Left kidney (tissue), 2 donors: ENCODE results near the gene NUDT4B. TPM values are rescaled to one million over a fixed set of nuclear protein-coding genes. Genes with fewer than 3 reads are reported as not detected.
"Not testable (repeated sequence)": the region's sequence is repeated elsewhere in the genome, so short reads cannot be mapped to it uniquely, and the experiment has no call there.

ENCODE experiments used
- DNase-seq: peaks from one replicate; pipeline ENCODE4 v3.0.0-alpha.2; 2013
- polyA plus RNA-seq: library from polyadenylated mRNA; unstranded; fragments of 120-200 nt; gene quantifications from one replicate; pipeline ENCODE4 v1.2.1, GENCODE V29; 2013; ENCODE audit not compliant: insufficient read length

NUDT4B gene
- polyA plus RNA-seq, 1 donor: 1.8 TPM

DNA sequence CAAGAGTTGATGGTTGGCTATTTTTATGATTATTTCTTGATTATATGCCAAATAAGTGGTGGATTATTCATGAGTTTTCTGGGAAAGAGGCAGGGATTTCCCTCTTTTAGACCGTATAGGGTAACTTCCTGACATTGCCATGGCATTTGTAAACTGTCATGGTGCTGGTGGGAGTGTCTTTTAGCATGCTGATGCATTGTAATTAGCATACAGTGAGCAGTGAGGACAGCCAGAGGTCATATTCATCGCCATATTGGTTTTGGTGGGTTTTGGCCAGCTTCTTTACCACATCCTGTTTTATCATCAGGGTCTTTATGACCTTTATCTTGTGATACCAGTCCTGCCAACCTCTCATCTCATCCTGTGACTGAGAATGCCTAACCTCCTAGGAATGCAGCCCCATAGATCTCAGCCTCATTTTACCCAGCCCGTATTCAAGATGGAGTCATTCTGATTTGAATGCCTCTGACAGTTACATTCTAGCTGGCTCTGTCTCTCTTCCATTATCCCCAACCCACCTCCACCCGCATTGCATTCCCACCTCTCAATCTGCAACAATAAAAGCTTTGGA, 45.3 kb downstream of the NUDT4B start:
- DNase-seq: not testable (repeated sequence)

Other genes with a start within 250 kb of the NUDT4B start
- gene NBPF14, start 152.8 kb upstream of the NUDT4B start, polyA plus RNA-seq: 42.4 TPM
- gene PDE4DIP, start 95.7 kb downstream of the NUDT4B start, polyA plus RNA-seq: 130 TPM